ENCODE data around the gene SH3GLB2.
"Not testable (repeated sequence)": the region's sequence is repeated elsewhere in the genome, so short reads cannot be mapped to it uniquely, and the experiment has no call there.

Gene SH3GLB2

GRCh38 chr9:128987805-128988204 lies 40.3 kb downstream of the SH3GLB2 start:
- no peak for DNase-seq

- DNase-seq: no peak
These were observed 41.5 kb downstream of the SH3GLB2 start for GRCh38 chr9:128986671-128987070.

- DNase-seq: no peak
These were observed 44.6 kb downstream of the SH3GLB2 start for GRCh38 chr9:128983536-128983935.

GRCh38 chr9:128979111-128979510 lies 49.0 kb downstream of the SH3GLB2 start:
- DNase-seq: no peak

- no peak for DNase-seq
These were observed 55.2 kb downstream of the SH3GLB2 start for GRCh38 chr9:128972956-128973355.

GRCh38 chr9:128969491-128969890 lies 58.6 kb downstream of the SH3GLB2 start:
- no peak for DNase-seq

GRCh38 chr9:128961403-128961802 lies 66.7 kb downstream of the SH3GLB2 start:
- DNase-seq: not testable (repeated sequence)
